ENCODE results near the gene CTSD.

GRCh38 chr11:1740786-1741530 lies 22.8 kb downstream of the CTSD start:
- TF ChIP-seq CTCF (conservative IDR thresholded peaks at IDR 0.05; ENCODE audit: low read depth in 2 of 2): no peak
- no peak for TF ChIP-seq POLR2AphosphoS5 (IDR thresholded peaks at IDR 0.05; ENCODE audit: low read depth)
- no peak for TF ChIP-seq EZH2 (IDR thresholded peaks at IDR 0.05; ENCODE audit: low read depth, unreplicated experiment)
- no peak for TF ChIP-seq CREB1 (CRISPR knock-in tag; IDR thresholded peaks at IDR 0.05; ENCODE audit: low read depth)
- no peak for TF ChIP-seq REST (IDR thresholded peaks at IDR 0.05; ENCODE audit: unreplicated experiment)
- TF ChIP-seq ZNF331 (CRISPR knock-in tag; IDR thresholded peaks at IDR 0.05; ENCODE audit: low read depth): no peak
- TF ChIP-seq EZH2phosphoT487 (IDR thresholded peaks at IDR 0.05; ENCODE audit: unreplicated experiment): no peak

Data from GM23338 (cell line).